ENCODE data around the gene GJB2.
"Not testable (repeated sequence)": the region's sequence is repeated elsewhere in the genome, so short reads cannot be mapped to it uniquely, and the experiment has no call there.

The GJB2 gene

GRCh38 chr13:20165417-20166257 is 27.1 kb downstream of the GJB2 start:
- DNase-seq, result no peak

- no peak for DNase-seq
These were observed 30.8 kb downstream of the GJB2 start for GRCh38 chr13:20161951-20162300.

GRCh38 chr13:20161275-20161950 is 31.3 kb downstream of the GJB2 start:
- DNase-seq, result no peak

- no peak for DNase-seq
These were observed 32.1 kb downstream of the GJB2 start, which contains the start of gene GJA3 for GRCh38 chr13:20160306-20161274. GJA3 (minus strand) TSS chr13:20161052; CDS start chr13:20143288, 17,764 bp downstream.

- no peak for DNase-seq
These were observed 33.0 kb downstream of the GJB2 start for GRCh38 chr13:20159646-20160305.

- no peak for DNase-seq
These were observed 35.5 kb downstream of the GJB2 start for GRCh38 chr13:20157151-20157796.

- no peak for DNase-seq
These were observed 36.0 kb downstream of the GJB2 start for GRCh38 chr13:20156702-20157101.

- DNase-seq, result not testable (repeated sequence)
These were observed 39.4 kb downstream of the GJB2 start for GRCh38 chr13:20153290-20153689.

GRCh38 chr13:20151612-20152011 is 41.1 kb downstream of the GJB2 start:
- DNase-seq, result no peak

- DNase-seq, result no peak
These were observed 41.7 kb downstream of the GJB2 start for GRCh38 chr13:20151016-20151415.

GRCh38 chr13:20150561-20150960 is 42.2 kb downstream of the GJB2 start:
- DNase-seq, result no peak

GRCh38 chr13:20149762-20150161 is 43.0 kb downstream of the GJB2 start:
- no peak for DNase-seq

- DNase-seq, result no peak
These were observed 44.1 kb downstream of the GJB2 start for GRCh38 chr13:20148501-20149183.

GRCh38 chr13:20146381-20146780 is 46.4 kb downstream of the GJB2 start:
- no peak for DNase-seq

GRCh38 chr13:20145521-20145920 is 47.2 kb downstream of the GJB2 start:
- no peak for DNase-seq

- DNase-seq, result no peak
These were observed 48.4 kb downstream of the GJB2 start for GRCh38 chr13:20144141-20144850.

- no peak for DNase-seq
These were observed 49.7 kb downstream of the GJB2 start for GRCh38 chr13:20142927-20143480.

GRCh38 chr13:20142023-20142926 is 50.5 kb downstream of the GJB2 start:
- no peak for DNase-seq
